GM12864 (cell line): ENCODE data around the gene MTA3.
"Not testable (repeated sequence)": the region's sequence is repeated elsewhere in the genome, so short reads cannot be mapped to it uniquely, and the experiment has no call there.

Experiments used
- DNase-seq: peaks from one replicate; pipeline ENCODE4 v3.0.0-alpha.2; 2011; ENCODE audit warnings: low read depth
- H3K4me3 ChIP-seq: 2 replicates; pipeline ENCODE4 v1.5.1; 2011; ENCODE audit warnings: mild to moderate bottlenecking, low read depth, low read length, control low read depth
- CTCF ChIP-seq: IDR thresholded peaks from 2 replicates; pipeline ENCODE4 v1.5.1; 2011; ENCODE audit warnings: low read depth, mild to moderate bottlenecking, moderate library complexity, low read length, control low read depth, inconsistent platforms; ENCODE audit errors: missing control alignments

The MTA3 gene

GRCh38 chr2:42590176-42590575, 21.7 kb downstream of the MTA3 start:
- DNase-seq, result no peak
- no peak for TF ChIP-seq CTCF
- H3K4me3 ChIP-seq, result no peak overlapping the region

- DNase-seq, result no peak
- H3K4me3 ChIP-seq, result no peak overlapping the region
- no peak for TF ChIP-seq CTCF
Measured at GRCh38 chr2:42593282-42593681, 24.9 kb downstream of the MTA3 start.

- no peak overlapping the region for H3K4me3 ChIP-seq
- peak; percentile 14 for TF ChIP-seq CTCF
- no peak for DNase-seq
Measured at GRCh38 chr2:42598656-42599055, 30.2 kb downstream of the MTA3 start.

GRCh38 chr2:42601076-42601475, 32.6 kb downstream of the MTA3 start:
- DNase-seq, result no peak
- H3K4me3 ChIP-seq, result no peak overlapping the region
- no peak for TF ChIP-seq CTCF

- no peak for TF ChIP-seq CTCF
Measured at GRCh38 chr2:42602218-42602875, 33.9 kb downstream of the MTA3 start.

GRCh38 chr2:42602876-42603219, 34.4 kb downstream of the MTA3 start:
- DNase-seq, result no peak
- no peak overlapping the region for H3K4me3 ChIP-seq
- no peak for TF ChIP-seq CTCF

More at GRCh38 chr2:42602218-42602875, 33.9 kb downstream of the MTA3 start:
- DNase-seq, result no peak
- H3K4me3 ChIP-seq, result no peak overlapping the region

GRCh38 chr2:42604341-42604867, 36.0 kb downstream of the MTA3 start:
- not testable (repeated sequence) for DNase-seq, H3K4me3 ChIP-seq

- H3K4me3 ChIP-seq, DNase-seq: not testable (repeated sequence)
Measured at GRCh38 chr2:42606166-42606565, 37.7 kb downstream of the MTA3 start.
